DMS114 treated with DMSO at 0.1 percent for 48 hours (cell line): ENCODE results near the gene PKMYT1.

Experiments used
- DNase-seq: peaks from one replicate; lab custom pipeline; 2025; ENCODE audit not compliant: unreplicated experiment; lab: John Stamatoyannopoulos, UW

Gene PKMYT1

GRCh38 chr16:3019594-3020246 lies 39.5 kb upstream of the PKMYT1 start:
- no peak for DNase-seq

- no peak for DNase-seq
Measured at GRCh38 chr16:3017794-3018506, 37.7 kb upstream of the PKMYT1 start, which contains the start of gene CLDN6. CLDN6 (minus strand) TSS chr16:3018183; CDS start chr16:3016021, 2,162 bp downstream.

GRCh38 chr16:3017344-3017743 lies 37.1 kb upstream of the PKMYT1 start:
- no peak for DNase-seq

GRCh38 chr16:3015865-3016521 lies 35.7 kb upstream of the PKMYT1 start:
- no peak for DNase-seq

GRCh38 chr16:3014971-3015370 lies 34.7 kb upstream of the PKMYT1 start:
- DNase-seq, result no peak

- DNase-seq, result no peak
Measured at GRCh38 chr16:3013998-3014690, 33.9 kb upstream of the PKMYT1 start.

GRCh38 chr16:3013491-3013951 lies 33.3 kb upstream of the PKMYT1 start:
- DNase-seq, result no peak

GRCh38 chr16:3012828-3013420 lies 32.7 kb upstream of the PKMYT1 start, which contains the start of gene CLDN9:
CLDN9 (plus strand) TSS chr16:3012923; CDS start chr16:3013363, 440 bp downstream.
- no peak for DNase-seq

- DNase-seq, result no peak
Measured at GRCh38 chr16:3012246-3012645, 32.0 kb upstream of the PKMYT1 start.

- DNase-seq, result no peak
Measured at GRCh38 chr16:3010510-3010909, 30.3 kb upstream of the PKMYT1 start.

- DNase-seq, result no peak
Measured at GRCh38 chr16:3009568-3010390, 29.5 kb upstream of the PKMYT1 start.

- DNase-seq, result no peak
Measured at GRCh38 chr16:3008690-3009037, 28.4 kb upstream of the PKMYT1 start.

GRCh38 chr16:3007957-3008689 lies 27.9 kb upstream of the PKMYT1 start:
- no peak for DNase-seq

- DNase-seq, result no peak
Measured at GRCh38 chr16:3007059-3007956, 27.1 kb upstream of the PKMYT1 start.

- no peak for DNase-seq
Measured at GRCh38 chr16:3004781-3005284, 24.6 kb upstream of the PKMYT1 start.

GRCh38 chr16:3004319-3004718 lies 24.1 kb upstream of the PKMYT1 start:
- DNase-seq, result no peak

- peak; percentile 94 for DNase-seq
Measured at GRCh38 chr16:3003582-3004270, 23.5 kb upstream of the PKMYT1 start.

GRCh38 chr16:3001316-3001715 lies 21.1 kb upstream of the PKMYT1 start:
- no peak for DNase-seq
